GM19463 (cell line): Measurements from ENCODE around the gene SNRNP25.
A peak's percentile ranks its signal among the peaks of the same experiment; 100 is the strongest.
"Not testable (repeated sequence)": the region's sequence is repeated elsewhere in the genome, so short reads cannot be mapped to it uniquely, and the experiment has no call there.

Experiments
- ATAC-seq: cut with Tn5 transposase; IDR thresholded peaks from one replicate; pipeline ENCODE4 v1.9.1; 2021; ENCODE audit warnings: mild to moderate bottlenecking, moderate library complexity; ENCODE audit not compliant: unreplicated experiment

The SNRNP25 gene

GRCh38 chr16:53346-54236 is at the start of gene SNRNP25, which contains the start of gene POLR3K:
Gene SNRNP25, plus strand, starts transcription at chr16:53828. Its CDS starts 189 bp downstream, at chr16:54017.
Gene POLR3K, minus strand, starts transcription at chr16:53608. Its CDS starts 22 bp downstream, at chr16:53586.
- ATAC-seq: peak; percentile 94

- ATAC-seq: no peak
Observed at GRCh38 chr16:9903-10665, 43.5 kb upstream of the SNRNP25 start.

DNA sequence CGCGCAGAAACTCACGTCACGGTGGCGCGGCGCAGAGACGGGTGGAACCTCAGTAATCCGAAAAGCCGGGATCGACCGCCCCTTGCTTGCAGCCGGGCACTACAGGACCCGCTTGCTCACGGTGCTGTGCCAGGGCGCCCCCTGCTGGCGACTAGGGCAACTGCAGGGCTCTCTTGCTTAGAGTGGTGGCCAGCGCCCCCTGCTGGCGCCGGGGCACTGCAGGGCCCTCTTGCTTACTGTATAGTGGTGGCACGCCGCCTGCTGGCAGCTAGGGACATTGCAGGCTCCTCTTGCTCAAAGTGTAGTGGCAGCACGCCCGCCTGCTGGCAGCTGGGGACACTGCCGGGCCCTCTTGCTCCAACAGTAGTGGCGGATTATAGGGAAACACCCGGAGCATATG is 42.9 kb upstream of the SNRNP25 start:
- not testable (repeated sequence) for ATAC-seq

GRCh38 chr16:17062-17765 is 36.4 kb upstream of the SNRNP25 start:
- not testable (repeated sequence) for ATAC-seq

GRCh38 chr16:20886-21285 is 32.7 kb upstream of the SNRNP25 start:
- ATAC-seq: not testable (repeated sequence)

DNA sequence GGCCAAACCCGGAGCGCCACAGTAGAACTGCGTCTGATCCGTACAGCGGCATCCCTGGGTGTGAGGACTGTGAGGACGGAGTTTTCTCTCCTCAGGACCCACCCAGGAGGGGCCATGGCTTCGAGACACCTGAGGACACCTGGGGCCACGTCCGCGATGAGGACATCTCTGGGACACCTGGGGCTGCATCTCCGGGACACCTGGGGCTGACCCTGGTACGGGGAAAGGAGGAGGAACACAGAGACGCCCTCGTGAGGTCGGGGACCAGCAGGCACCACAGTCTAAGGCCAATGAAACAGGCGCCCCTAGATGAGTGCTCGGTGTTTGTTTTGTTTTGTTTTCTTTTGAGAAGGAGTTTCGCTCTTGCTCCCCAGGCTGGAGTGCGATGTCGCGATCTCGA is 29.5 kb upstream of the SNRNP25 start:
- not testable (repeated sequence) for ATAC-seq

DNA sequence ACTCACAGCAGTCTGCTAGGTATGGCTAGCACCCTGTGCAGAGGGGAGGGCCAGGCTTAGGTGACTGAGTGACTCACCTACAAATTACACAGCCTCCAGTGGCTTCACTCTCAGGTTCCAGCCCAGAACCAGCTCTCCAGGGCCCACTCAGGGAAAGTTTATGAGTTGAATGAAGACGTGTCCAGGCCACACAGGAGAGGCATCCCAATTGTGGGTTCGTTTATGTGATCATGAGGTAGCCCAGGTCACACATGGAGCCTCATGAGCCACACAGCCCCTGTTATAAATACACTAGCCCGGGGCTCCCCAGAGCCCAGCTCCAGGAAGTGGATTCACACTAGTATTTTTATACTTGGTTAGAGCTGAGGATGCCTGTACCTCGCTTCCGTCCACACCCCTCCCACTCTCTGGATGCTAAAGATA is 27.7 kb upstream of the SNRNP25 start:
- ATAC-seq: not testable (repeated sequence)

DNA sequence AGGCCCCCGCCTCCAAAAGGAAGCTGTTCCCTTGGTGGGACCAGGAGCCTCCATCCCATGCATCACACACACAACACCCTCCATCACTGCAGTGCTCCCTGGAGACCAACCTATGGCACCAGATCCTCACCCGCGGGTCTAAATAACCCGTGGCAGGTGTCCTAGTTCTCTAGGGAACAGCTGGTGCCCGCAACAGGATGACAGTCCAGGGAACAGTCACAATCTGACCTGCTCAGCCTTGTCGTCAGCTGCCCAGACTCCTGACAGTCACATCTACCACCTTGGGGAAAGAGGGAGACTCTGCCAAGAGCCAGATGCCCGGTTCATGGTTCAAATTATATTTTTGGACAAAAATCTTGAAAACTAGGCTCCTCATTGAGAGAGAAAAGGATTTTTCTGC is 23.0 kb upstream of the SNRNP25 start:
- not testable (repeated sequence) for ATAC-seq

GRCh38 chr16:33154-33876 is 20.3 kb upstream of the SNRNP25 start:
- ATAC-seq: not testable (repeated sequence)

DNA sequence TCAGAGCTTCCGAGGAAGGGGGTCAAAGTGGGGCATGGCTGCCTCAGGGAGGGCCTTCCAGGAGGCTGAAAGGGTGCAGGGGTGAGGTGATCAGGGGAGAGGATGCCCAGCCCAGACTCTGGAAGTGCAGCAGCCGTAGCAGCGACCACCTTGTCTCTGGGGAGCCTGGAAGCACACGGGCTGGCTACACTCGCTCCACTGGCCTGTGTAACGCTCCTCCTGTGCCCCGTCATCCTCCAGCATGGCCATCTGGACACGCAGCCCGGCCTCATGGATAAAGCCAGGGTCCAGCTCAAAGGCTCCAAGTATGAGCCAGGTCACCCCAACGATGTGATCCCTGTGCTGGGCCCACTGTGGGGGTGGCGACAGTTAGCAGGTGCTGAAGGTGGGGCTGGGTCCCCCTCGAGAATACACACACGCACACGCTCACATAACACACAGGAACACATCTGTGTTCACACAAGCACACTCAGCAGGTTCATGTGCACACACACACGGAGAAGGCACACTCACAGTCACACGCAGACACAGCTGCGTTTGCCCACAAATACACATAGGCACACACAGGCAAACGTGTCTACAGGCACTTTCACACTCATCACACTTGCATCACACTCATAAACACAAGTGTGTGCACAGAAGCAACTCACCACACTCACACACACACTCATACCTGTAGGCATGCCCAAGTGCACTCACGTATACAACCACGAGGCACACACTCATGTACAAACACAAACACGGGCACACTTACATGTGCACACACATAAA is 19.6 kb upstream of the SNRNP25 start:
- no peak for ATAC-seq

GRCh38 chr16:34648-34987 is 19.0 kb upstream of the SNRNP25 start:
- ATAC-seq: no peak

GRCh38 chr16:35011-35677 is 18.5 kb upstream of the SNRNP25 start:
- ATAC-seq: no peak

GRCh38 chr16:35678-36305 is 17.8 kb upstream of the SNRNP25 start:
- no peak for ATAC-seq

DNA sequence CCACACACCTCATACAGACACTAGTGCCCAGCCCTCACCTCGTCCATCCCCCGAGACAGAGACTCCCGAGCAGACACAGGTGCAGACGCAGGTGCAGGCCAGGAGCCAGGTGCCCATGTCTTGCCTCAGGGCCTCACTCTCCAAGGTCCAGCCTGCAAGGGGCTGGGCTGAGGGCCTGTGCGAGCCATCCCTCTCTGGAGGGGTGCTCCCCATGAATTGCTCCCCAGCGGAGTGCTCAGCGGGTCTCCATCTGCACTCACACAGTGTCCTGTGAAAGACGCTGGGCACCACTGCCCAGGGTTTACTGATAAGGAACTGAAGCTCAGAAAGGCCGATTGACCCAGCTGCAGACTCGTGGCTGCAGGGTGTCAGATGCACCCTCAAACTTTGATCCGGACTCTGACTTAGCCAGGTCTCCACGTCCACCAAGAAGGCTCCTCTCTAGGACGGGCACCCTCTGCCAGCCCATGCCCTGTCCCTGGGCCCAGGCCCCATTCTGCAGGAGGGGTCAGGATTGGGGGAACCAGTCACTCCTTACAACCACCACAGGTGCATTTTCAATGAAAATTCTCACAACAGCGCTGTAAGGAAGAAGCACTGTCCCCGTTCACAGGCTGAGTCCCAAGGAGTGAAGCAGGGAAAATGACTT is 17.2 kb upstream of the SNRNP25 start:
- ATAC-seq: no peak

- no peak for ATAC-seq
Observed at GRCh38 chr16:37511-37910, 16.1 kb upstream of the SNRNP25 start.

DNA sequence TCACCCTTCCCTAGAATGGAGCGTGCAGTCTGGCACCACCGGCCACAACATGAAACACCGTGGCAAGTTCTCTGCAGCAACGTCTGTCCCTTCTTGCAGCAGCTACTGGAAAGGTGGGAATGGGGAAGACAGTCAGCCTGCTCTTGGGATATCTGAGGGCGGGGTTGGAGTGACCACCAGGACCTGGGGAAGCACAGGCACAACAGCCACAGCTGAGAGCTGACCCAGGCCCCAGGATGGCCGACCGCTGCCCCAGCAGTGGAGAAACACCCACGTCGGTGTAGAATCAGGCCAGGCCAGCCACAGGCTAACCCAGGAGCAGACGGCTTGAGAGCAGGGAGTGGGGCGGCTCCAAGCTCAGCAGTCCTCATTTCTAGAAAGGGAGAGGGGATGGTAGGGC is 15.4 kb upstream of the SNRNP25 start:
- not testable (repeated sequence) for ATAC-seq

DNA sequence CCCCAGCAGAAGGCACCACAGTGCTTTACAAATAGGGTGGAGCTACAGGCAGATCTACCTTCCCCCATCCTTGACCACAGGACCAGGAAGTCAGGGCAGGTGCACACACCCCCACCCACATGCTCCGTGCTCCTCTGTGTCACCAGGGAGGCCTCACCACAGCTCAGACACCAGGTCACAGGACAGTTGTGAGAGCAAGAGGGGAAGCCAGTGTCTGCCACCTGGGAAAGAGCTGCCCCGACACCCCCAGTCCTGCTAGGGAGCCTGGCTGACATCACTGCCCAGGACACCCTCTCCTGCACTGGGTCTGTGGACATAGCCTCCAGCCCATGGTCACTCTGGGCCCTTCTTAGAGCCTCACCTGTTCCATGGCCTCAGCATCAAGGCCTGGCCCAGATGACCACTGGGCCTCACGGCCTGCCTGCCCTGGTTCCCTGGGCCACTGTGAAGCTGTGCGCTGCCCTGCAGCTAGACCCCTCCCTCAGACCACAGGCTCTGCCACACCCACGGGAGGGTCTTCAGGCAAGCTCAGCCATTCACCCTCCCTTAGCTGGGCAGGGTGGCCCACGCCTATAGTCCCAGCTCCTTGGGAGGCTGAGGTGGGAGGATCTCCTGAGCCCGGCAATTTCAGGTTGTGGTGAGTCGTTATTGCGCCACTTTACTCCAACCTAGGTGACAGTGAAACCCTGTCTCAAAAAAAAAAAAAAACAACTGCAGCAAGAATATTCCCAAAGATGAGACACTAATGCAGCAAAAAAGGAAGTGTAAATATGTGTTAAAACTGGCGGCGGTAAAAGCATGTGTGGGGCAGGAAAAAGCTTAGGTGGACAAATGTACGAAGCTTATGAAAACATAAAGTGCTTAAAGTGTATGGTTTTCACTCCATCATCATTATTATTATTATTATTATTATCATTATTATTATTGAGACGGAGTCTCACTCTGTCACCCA is 14.4 kb upstream of the SNRNP25 start:
- ATAC-seq: peak; percentile 82
